ENCODE data around the gene NCKAP1. TPM values are rescaled to one million over a fixed set of nuclear protein-coding genes. Genes with fewer than 3 reads are reported as not detected.
A peak's percentile ranks its signal among the peaks of the same experiment; 100 is the strongest.
"Not testable (repeated sequence)": the region's sequence is repeated elsewhere in the genome, so short reads cannot be mapped to it uniquely, and the experiment has no call there.

The NCKAP1 gene
- total RNA-seq, 4 donors from 2014 or later: 33.8 to 96.5 (median 77.4) TPM

DNA sequence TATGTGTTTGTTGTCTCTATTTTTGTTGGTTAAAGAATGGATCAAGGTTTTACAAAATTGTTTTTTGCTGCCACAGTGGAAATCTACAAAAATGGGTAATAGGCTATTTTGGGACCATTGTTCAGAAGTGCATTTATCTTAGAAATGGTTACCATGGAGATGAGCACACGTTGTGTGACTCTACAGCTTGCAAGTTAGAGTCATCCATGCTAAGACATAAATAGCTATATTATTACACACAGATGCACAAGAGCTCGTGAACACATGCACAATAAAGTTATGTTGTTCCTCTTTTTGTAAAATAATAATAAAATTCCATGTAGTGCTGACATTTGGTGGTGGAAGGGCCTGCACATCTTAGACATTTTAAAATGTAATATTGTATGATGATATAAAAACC lies 24.8 kb upstream of the NCKAP1 start:
- no peak for TF ChIP-seq POLR2A (IDR thresholded peaks at IDR 0.05)
- TF ChIP-seq, protein P1, sequence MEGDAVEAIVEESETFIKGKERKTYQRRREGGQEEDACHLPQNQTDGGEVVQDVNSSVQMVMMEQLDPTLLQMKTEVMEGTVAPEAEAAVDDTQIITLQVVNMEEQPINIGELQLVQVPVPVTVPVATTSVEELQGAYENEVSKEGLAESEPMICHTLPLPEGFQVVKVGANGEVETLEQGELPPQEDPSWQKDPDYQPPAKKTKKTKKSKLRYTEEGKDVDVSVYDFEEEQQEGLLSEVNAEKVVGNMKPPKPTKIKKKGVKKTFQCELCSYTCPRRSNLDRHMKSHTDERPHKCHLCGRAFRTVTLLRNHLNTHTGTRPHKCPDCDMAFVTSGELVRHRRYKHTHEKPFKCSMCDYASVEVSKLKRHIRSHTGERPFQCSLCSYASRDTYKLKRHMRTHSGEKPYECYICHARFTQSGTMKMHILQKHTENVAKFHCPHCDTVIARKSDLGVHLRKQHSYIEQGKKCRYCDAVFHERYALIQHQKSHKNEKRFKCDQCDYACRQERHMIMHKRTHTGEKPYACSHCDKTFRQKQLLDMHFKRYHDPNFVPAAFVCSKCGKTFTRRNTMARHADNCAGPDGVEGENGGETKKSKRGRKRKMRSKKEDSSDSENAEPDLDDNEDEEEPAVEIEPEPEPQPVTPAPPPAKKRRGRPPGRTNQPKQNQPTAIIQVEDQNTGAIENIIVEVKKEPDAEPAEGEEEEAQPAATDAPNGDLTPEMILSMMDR (IDR thresholded peaks at IDR 0.05): no peak
- DNase-seq: no peak
- peaks cover 0 to 10% (median 0%) of the 10 kb centered on the region in 4 donors for H3K4me1 ChIP-seq
- no peaks in the 10 kb centered on the region for H3K27me3 ChIP-seq
- H3K4me3 ChIP-seq: no peak overlapping the region
- no peaks in the 10 kb centered on the region for H3K9me3 ChIP-seq
- no peaks in the 10 kb centered on the region for H3K36me3 ChIP-seq
- no peak overlapping the region for H3K27ac ChIP-seq

GRCh38 chr2:183060571-183061231 lies 22.4 kb upstream of the NCKAP1 start:
- Histone ChIP-seq H3K27me3 (no peaks in the 10 kb centered on the region), H3K36me3 (no peaks in the 10 kb centered on the region), H3K27ac (peak overlapping the region in 1 of 4 donors; percentile 30), H3K4me3 (no peak overlapping the region), H3K4me1 (peaks cover 0 to 14% (median 0%) of the 10 kb centered on the region in 4 donors), H3K9me3 (no peaks in the 10 kb centered on the region)
- peak in 1 of 3 donors; percentile 58 for DNase-seq
- TF ChIP-seq, protein P1 (IDR thresholded peaks at IDR 0.05): no peak
- TF ChIP-seq POLR2A (IDR thresholded peaks at IDR 0.05): no peak

GRCh38 chr2:183059561-183059960 lies 21.3 kb upstream of the NCKAP1 start:
- peaks cover 0 to 14% (median 0%) of the 10 kb centered on the region in 4 donors for H3K4me1 ChIP-seq
- H3K4me3 ChIP-seq: no peak overlapping the region
- DNase-seq: no peak
- no peaks in the 10 kb centered on the region for H3K9me3 ChIP-seq
- H3K36me3 ChIP-seq: no peaks in the 10 kb centered on the region
- no peaks in the 10 kb centered on the region for H3K27me3 ChIP-seq
- TF ChIP-seq, protein P1 (IDR thresholded peaks at IDR 0.05): no peak
- TF ChIP-seq POLR2A (IDR thresholded peaks at IDR 0.05): no peak
- H3K27ac ChIP-seq: no peak overlapping the region

- peaks cover 0 to 14% (median 0%) of the 10 kb centered on the region in 4 donors for H3K4me1 ChIP-seq
- no peak for TF ChIP-seq POLR2A (IDR thresholded peaks at IDR 0.05)
- TF ChIP-seq, protein P1 (IDR thresholded peaks at IDR 0.05): no peak
- peak overlapping the region in 3 of 4 donors; percentile 9 to 50 (median 30) for H3K27ac ChIP-seq
- H3K27me3 ChIP-seq: no peaks in the 10 kb centered on the region
- no peak for DNase-seq
- no peaks in the 10 kb centered on the region for H3K36me3 ChIP-seq
- no peak overlapping the region for H3K4me3 ChIP-seq
- no peaks in the 10 kb centered on the region for H3K9me3 ChIP-seq
These were observed 19.2 kb upstream of the NCKAP1 start for GRCh38 chr2:183057333-183057985.

DNA sequence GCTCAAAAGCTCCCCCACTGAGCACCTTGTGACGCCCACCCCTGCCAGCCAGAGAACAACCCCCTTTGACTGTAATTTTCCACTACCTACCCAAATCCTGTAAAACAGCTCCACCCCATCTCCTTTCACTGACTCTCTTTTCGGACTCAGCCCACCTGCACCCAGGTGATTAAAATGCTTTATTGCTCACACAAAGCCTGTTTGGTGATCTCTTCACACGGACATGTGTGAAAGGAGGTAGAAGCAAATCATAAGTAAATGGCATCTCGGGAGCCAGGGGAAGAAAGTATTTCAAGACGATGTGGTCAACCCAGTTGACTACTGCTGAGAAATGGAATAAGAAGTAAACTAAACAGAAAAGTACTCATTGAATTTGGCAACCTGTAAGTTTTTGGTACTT lies 11.2 kb upstream of the NCKAP1 start:
- Histone ChIP-seq H3K4me3 (no peak overlapping the region), H3K9me3 (peaks cover 0 to 6% (median 0%) of the 10 kb centered on the region in 4 donors), H3K27me3 (no peaks in the 10 kb centered on the region), H3K4me1 (no peaks in the 10 kb centered on the region), H3K36me3 (no peaks in the 10 kb centered on the region), H3K27ac (no peak overlapping the region)
- no peak for DNase-seq
- TF ChIP-seq POLR2A (IDR thresholded peaks at IDR 0.05): no peak
- TF ChIP-seq, protein P1 (IDR thresholded peaks at IDR 0.05): no peak

- not testable (repeated sequence) for H3K36me3 ChIP-seq, H3K4me3 ChIP-seq, H3K4me1 ChIP-seq, H3K27me3 ChIP-seq, H3K27ac ChIP-seq, DNase-seq, H3K9me3 ChIP-seq
These were observed 9.3 kb upstream of the NCKAP1 start for GRCh38 chr2:183047486-183048125.

DNA sequence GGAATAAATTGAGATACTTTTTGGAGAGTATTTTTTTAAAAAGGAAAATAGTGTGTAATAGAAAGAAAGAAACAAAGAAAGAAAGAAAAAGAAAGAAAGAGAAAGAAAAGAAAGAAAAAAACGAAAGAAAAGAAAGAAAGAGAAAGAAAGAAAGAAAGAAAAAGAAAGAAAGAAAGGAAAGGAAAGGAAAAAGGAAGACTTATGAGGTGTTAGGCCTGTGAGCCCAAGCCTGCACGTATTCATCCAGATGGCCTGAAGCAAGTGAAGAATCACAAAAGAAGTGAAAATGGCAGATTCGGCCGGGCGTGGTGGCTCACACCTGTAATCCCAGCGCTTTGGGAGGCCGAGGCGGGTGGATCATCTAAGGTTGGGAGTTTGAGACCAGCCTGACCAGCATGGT lies 5.3 kb upstream of the NCKAP1 start:
- H3K36me3 ChIP-seq, H3K9me3 ChIP-seq, H3K27ac ChIP-seq, H3K4me3 ChIP-seq, DNase-seq, H3K27me3 ChIP-seq, H3K4me1 ChIP-seq: not testable (repeated sequence)

Data from Peyer's patch (tissue), 4 donors.